ENCODE data around the gene MID1. TPM values are rescaled to one million over a fixed set of nuclear protein-coding genes. Genes with fewer than 3 reads are reported as not detected.

The MID1 gene
- polyA plus RNA-seq: not detected

GRCh38 chrX:10620121-10620699 is at the start of gene MID1:
MID1 (minus strand) TSS chrX:10620585; CDS start chrX:10567547, 53,038 bp downstream.
- Mint-ChIP-seq H3K9me3 (peaks cover 0 to 4% (median 0%) of the 10 kb centered on the region in 6 donors), H3K36me3 (no peaks in the 10 kb centered on the region), H3K4me1 (peaks cover 18 to 20% of the 10 kb centered on the region in 2 donors), H3K27me3 (ENCODE audit: low read depth in 3 of 3) (peaks cover 7 to 15% (median 15%) of the 10 kb centered on the region in 3 donors), H3K27ac (peak within 1 kb of the TSS in 1 of 6 donors; percentile 26), H3K4me3 (peak within 1 kb of the TSS; percentile 66 to 83 (median 79))
- DNase-seq: peak in 1 of 3 donors; percentile 1

GRCh38 chrX:10667143-10667542 is 46.8 kb upstream of the MID1 start:
- Mint-ChIP-seq H3K27ac (no peak overlapping the region), H3K9me3 (no peaks in the 10 kb centered on the region), H3K4me3 (no peak overlapping the region), H3K27me3 (ENCODE audit: low read depth in 3 of 3) (peaks cover 0 to 2% (median 0%) of the 10 kb centered on the region in 3 donors), H3K36me3 (no peaks in the 10 kb centered on the region), H3K4me1 (no peaks in the 10 kb centered on the region)
- no peak for DNase-seq

GRCh38 chrX:10666102-10666501 is 45.7 kb upstream of the MID1 start:
- no peaks in the 10 kb centered on the region for H3K9me3 Mint-ChIP-seq
- H3K4me3 Mint-ChIP-seq: no peak overlapping the region
- no peaks in the 10 kb centered on the region for H3K36me3 Mint-ChIP-seq
- H3K27me3 Mint-ChIP-seq (ENCODE audit: low read depth in 3 of 3): peaks cover 1 to 4% (median 3%) of the 10 kb centered on the region in 3 donors
- DNase-seq: no peak
- H3K27ac Mint-ChIP-seq: no peak overlapping the region
- no peaks in the 10 kb centered on the region for H3K4me1 Mint-ChIP-seq

DNA sequence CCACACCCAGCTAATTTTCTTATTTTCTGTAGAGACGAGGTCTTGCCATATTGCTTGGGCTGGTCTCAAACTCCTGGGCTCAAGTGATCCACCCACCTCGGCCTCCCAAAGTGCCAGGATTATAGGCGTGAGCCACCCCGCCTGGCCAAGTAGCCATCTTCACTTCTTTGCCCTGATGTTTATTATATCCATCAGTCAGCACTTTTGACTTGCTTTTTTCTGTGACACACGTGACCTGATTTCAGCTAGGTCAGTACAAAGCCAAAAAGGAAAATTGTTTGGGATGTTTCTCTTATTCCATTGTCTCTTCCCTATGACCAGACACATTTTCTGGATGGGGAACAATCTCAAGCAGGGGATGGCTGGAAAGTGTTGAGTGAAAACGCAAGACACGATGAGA is 45.3 kb upstream of the MID1 start:
- no peaks in the 10 kb centered on the region for H3K9me3 Mint-ChIP-seq
- H3K36me3 Mint-ChIP-seq: no peaks in the 10 kb centered on the region
- no peak overlapping the region for H3K4me3 Mint-ChIP-seq
- peaks cover 1 to 7% (median 4%) of the 10 kb centered on the region in 3 donors for H3K27me3 Mint-ChIP-seq (ENCODE audit: low read depth in 3 of 3)
- no peaks in the 10 kb centered on the region for H3K4me1 Mint-ChIP-seq
- H3K27ac Mint-ChIP-seq: no peak overlapping the region
- DNase-seq: no peak

DNA sequence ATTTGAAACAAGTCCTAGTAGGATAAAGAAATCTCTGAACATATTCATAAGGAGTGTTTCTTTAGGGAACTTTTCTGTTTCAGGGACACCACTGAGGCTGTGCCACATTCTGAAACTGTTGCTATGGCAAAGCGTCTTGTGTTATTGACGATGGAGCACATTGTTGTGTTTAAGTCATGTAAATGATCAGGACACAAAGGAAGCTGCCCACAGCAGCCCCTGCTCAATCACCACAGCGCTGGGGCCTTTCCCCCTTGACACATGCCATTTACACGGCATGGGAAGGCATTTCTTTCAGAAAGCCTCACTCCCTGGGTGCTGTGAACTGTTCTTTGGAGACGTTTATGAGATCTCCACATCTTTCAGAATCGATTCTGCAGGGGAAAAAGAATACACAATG is 39.8 kb upstream of the MID1 start:
- Mint-ChIP-seq H3K4me1 (no peaks in the 10 kb centered on the region), H3K27ac (no peak overlapping the region), H3K9me3 (peaks cover 0 to 4% (median 0%) of the 10 kb centered on the region in 6 donors), H3K27me3 (ENCODE audit: low read depth in 3 of 3) (peaks cover 1 to 10% (median 3%) of the 10 kb centered on the region in 3 donors), H3K36me3 (no peaks in the 10 kb centered on the region), H3K4me3 (no peak overlapping the region)
- no peak for DNase-seq

DNA sequence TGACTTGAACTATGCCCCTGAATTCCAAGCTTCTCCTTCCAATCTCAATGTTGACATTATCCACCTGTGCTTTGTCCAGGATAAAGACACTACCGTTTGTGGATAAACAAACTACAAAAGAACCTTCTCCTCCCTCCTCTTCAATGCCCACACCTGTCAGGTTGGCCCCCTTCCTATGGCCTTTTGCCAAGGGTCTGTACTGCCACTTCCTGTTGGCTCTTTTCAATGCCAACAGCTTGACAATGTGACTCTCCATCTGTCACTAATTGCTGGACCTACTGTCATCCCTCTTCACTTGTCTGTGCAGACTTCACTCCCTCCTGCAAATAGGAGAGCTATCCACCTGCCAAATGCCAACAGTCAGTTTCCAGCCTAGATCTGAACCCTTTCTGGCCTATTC is 35.8 kb upstream of the MID1 start:
- H3K27ac Mint-ChIP-seq: peak overlapping the region in 1 of 6 donors; percentile 4

GRCh38 chrX:10654960-10655359 is 34.6 kb upstream of the MID1 start:
- DNase-seq: no peak
- Mint-ChIP-seq H3K36me3 (no peaks in the 10 kb centered on the region), H3K9me3 (peaks cover 0 to 7% (median 0%) of the 10 kb centered on the region in 6 donors), H3K27me3 (ENCODE audit: low read depth in 3 of 3) (peaks cover 1 to 5% (median 3%) of the 10 kb centered on the region in 3 donors), H3K4me3 (no peak overlapping the region), H3K4me1 (no peaks in the 10 kb centered on the region), H3K27ac (no peak overlapping the region)

More for the DNA sequence above, 35.8 kb upstream of the MID1 start:
- Mint-ChIP-seq H3K9me3 (peaks cover 0 to 7% (median 0%) of the 10 kb centered on the region in 6 donors), H3K4me1 (no peaks in the 10 kb centered on the region), H3K27me3 (ENCODE audit: low read depth in 3 of 3) (peaks cover 0 to 8% (median 5%) of the 10 kb centered on the region in 3 donors), H3K36me3 (no peaks in the 10 kb centered on the region), H3K4me3 (no peak overlapping the region)
- no peak for DNase-seq

GRCh38 chrX:10653302-10653701 is 32.9 kb upstream of the MID1 start:
- Mint-ChIP-seq H3K27me3 (ENCODE audit: low read depth in 3 of 3) (peaks cover 1 to 5% (median 3%) of the 10 kb centered on the region in 3 donors), H3K27ac (no peak overlapping the region), H3K36me3 (no peaks in the 10 kb centered on the region), H3K4me1 (no peaks in the 10 kb centered on the region), H3K4me3 (no peak overlapping the region), H3K9me3 (peaks cover 0 to 7% (median 0%) of the 10 kb centered on the region in 6 donors)
- no peak for DNase-seq

DNA sequence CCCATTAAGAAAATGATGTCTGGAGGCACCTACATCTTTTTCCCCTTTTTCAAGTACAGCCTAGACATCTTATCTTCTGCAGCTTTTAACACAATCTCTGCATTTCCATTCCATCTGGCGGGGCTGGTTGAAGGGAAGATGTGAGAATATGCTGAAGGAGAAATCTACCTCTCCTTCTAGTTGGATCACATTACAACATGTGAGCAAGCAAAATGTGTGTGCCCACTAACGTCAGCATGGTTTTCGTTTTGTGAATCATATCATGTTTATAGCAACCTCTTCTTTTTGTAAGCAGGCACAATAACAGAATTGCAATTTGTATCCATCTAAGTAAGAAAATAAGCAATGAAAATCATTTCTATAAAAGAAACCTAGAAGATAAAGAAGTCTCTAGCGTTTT is 28.9 kb upstream of the MID1 start:
- Mint-ChIP-seq H3K4me3 (no peak overlapping the region), H3K9me3 (peaks cover 0 to 2% (median 0%) of the 10 kb centered on the region in 6 donors), H3K27me3 (ENCODE audit: low read depth in 3 of 3) (peaks cover under 1 to 4% (median 1%) of the 10 kb centered on the region in 3 donors), H3K27ac (no peak overlapping the region), H3K4me1 (no peaks in the 10 kb centered on the region), H3K36me3 (no peaks in the 10 kb centered on the region)
- no peak for DNase-seq

DNA sequence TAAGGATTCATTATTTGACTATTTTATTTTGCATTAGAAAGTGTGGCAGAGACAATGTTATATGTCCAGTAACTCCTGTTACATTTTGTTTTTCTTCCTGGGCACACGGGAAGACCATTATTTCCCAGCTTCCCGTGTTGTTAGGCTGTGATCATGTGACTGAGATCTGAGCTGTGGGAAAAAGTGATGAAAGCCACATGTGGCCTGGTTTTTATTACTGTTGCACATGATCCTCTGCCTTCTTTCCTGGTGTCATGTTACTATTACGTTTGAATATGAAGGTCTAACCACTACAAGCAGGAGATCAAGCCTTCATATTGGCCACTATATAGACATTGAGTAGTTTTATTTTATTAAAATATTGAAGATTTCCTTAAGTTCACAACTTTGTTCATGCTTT is 28.2 kb upstream of the MID1 start:
- Mint-ChIP-seq H3K4me3 (no peak overlapping the region), H3K36me3 (no peaks in the 10 kb centered on the region), H3K27me3 (ENCODE audit: low read depth in 3 of 3) (peaks cover 0 to 4% (median 1%) of the 10 kb centered on the region in 3 donors), H3K27ac (no peak overlapping the region), H3K9me3 (peaks cover 0 to 2% (median 0%) of the 10 kb centered on the region in 6 donors), H3K4me1 (no peaks in the 10 kb centered on the region)
- DNase-seq: no peak

DNA sequence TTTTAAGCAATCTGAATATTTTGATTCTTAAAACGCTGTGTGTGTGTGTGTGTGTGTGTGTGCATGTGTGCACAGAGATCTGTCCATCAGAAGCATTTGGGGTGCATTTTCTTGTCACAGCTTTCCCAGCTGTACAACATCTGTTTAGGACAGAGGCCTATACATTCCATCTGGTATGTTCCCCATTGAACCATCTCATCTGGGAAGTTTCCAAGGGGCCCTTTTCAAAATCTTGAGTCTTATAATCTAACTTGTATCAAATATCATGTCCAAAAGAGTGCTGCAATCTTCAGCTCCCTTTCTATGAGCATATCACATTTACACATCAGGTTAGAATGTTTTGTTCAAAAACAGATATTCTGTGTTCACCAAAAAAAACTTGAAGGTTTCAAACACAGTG is 16.5 kb upstream of the MID1 start:
- Mint-ChIP-seq H3K27me3 (ENCODE audit: low read depth in 3 of 3) (peaks cover 0 to 5% (median 4%) of the 10 kb centered on the region in 3 donors), H3K4me3 (no peak overlapping the region), H3K36me3 (no peaks in the 10 kb centered on the region), H3K4me1 (no peaks in the 10 kb centered on the region), H3K27ac (no peak overlapping the region), H3K9me3 (peaks cover 0 to 10% (median 0%) of the 10 kb centered on the region in 6 donors)
- no peak for DNase-seq

- no peaks in the 10 kb centered on the region for H3K36me3 Mint-ChIP-seq
Observed at GRCh38 chrX:10636337-10636736, 16.0 kb upstream of the MID1 start.

GRCh38 chrX:10634392-10635161 is 14.2 kb upstream of the MID1 start:
- peaks cover 0 to 7% (median 3%) of the 10 kb centered on the region in 3 donors for H3K27me3 Mint-ChIP-seq (ENCODE audit: low read depth in 3 of 3)
- H3K27ac Mint-ChIP-seq: no peak overlapping the region
- no peak overlapping the region for H3K4me3 Mint-ChIP-seq
- no peaks in the 10 kb centered on the region for H3K36me3 Mint-ChIP-seq
- peaks cover 0 to 10% (median 0%) of the 10 kb centered on the region in 6 donors for H3K9me3 Mint-ChIP-seq
- no peak for DNase-seq
- H3K4me1 Mint-ChIP-seq: no peaks in the 10 kb centered on the region

More at GRCh38 chrX:10636337-10636736, 16.0 kb upstream of the MID1 start:
- Mint-ChIP-seq H3K4me3 (no peak overlapping the region), H3K9me3 (peaks cover 0 to 10% (median 0%) of the 10 kb centered on the region in 6 donors), H3K27me3 (ENCODE audit: low read depth in 3 of 3) (peaks cover 0 to 5% (median 4%) of the 10 kb centered on the region in 3 donors), H3K4me1 (no peaks in the 10 kb centered on the region), H3K27ac (no peak overlapping the region)
- DNase-seq: no peak

DNA sequence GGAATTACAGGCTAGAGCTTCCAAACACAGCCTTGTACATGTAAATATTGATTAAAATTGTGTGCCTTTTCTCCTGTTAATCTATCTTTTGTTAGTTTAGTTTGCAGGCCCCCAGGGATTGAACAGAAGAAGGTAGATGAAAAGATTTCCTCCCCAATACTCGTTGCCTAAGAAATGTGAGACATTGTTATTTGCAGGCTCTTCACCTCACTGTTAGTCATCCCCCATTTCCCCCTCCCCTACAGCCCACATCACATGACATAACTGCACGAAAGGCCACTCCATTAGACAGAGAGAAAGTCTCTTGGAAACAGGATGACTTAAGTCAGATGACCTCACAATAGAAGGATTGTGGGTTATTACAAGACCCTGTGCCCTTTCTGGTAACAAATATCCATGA is 13.3 kb upstream of the MID1 start:
- H3K36me3 Mint-ChIP-seq: no peaks in the 10 kb centered on the region
- no peaks in the 10 kb centered on the region for H3K4me1 Mint-ChIP-seq
- DNase-seq: no peak
- peaks cover 0 to 7% (median 0%) of the 10 kb centered on the region in 3 donors for H3K27me3 Mint-ChIP-seq (ENCODE audit: low read depth in 3 of 3)
- H3K4me3 Mint-ChIP-seq: no peak overlapping the region
- H3K27ac Mint-ChIP-seq: no peak overlapping the region
- H3K9me3 Mint-ChIP-seq: peaks cover 0 to 5% (median 0%) of the 10 kb centered on the region in 6 donors
